GM23338 (cell line): ENCODE data around the gene KAZN.

ENCODE experiments used
- CTCF ChIP-seq, 2 experiments: fragments of 200-600 bp in 1 of 2; sonication (generic) in 1 of 2; conservative IDR thresholded peaks; 2 replicates each; pipeline versions ENCODE4 v1.5.1 to v1.6.1; 2016 to 2017; ENCODE audit warnings: antibody characterized with exemption in 2 of 2, low read depth in 2 of 2, mild to moderate bottlenecking in 2 of 2, moderate library complexity in 1 of 2
- POLR2AphosphoS5 ChIP-seq: IDR thresholded peaks from 2 replicates; pipeline ENCODE4 v1.6.1; 2016; ENCODE audit warnings: antibody characterized with exemption, low read depth

DNA sequence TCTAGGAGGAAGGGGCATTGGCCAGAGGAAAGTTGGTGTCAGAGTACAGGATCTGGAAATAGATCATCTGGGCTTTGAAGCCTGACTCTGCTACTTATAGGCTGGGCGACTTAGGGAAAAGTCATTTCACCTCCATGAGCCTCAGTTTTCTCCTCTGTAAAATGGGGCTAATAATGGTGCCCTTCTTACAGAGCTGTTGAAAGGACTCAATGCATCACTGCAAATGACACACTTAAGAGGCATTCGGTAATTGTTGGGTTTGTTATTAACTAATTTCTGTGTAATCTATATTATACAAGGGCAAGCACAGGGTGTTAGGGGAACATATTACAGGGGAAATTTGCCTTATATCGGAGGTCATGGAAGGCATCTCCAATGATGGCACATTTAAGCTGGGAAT, 96.1 kb downstream of the KAZN start:
- TF ChIP-seq CTCF (conservative IDR thresholded peaks at IDR 0.05; ENCODE audit: low read depth in 2 of 2) (no peak), POLR2AphosphoS5 (no peak)
